Endometrium (tissue), 2 donors: ENCODE measurements around the gene MARCHF4.

Experiments used
- FAIRE-seq: peaks from 2 replicates; lab custom pipeline; 2012; peaks lifted over from hg19 to GRCh38; lab: Jason Lieb, UNC
- donor health status: control.
- donor health status: control.

The MARCHF4 gene

DNA sequence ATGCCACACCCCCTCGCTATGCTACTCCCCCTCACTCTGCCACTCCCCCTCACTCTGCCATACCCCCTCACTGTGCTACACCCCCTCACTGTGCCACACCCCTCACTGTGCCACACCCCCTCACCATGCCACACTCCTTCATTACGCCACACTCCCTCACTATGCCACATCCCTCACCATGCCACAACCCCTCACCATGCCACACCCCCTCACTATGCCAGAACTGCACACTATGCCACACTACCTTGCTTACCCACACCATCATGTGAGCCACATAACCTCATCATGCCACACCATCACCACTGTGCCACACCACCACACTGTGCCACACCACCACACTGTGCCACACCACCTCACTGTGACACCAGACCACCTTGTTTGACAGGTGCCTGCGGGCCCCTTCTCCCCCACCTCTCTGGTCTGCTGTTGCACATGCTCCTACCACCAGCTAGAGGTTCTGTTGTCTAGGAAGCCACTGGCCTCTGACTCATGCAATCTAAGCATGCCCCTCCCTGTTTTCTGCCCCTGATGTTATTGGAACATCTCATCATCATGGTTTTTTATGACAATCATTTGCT, 22.0 kb downstream of the MARCHF4 start:
- FAIRE-seq: no peak

DNA sequence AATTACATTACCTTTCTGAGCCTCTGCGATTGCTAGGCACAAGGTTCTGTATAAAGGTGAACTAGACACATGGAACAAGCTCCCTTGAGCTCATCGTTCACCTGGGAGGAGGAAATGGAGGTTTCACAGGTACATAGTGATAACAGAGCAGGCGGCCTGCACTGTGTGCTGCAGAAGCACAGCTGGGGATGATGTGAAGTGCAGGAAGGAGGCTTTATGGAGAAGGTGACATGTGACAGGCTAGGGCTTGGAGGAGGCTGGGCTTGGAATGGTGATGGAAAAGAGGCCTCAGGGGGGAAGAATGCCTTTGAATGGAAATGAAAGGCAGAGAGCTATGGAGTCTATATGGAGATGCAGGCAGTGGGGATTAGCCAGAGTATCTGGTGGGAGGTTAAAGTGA, 22.9 kb downstream of the MARCHF4 start:
- FAIRE-seq: no peak

DNA sequence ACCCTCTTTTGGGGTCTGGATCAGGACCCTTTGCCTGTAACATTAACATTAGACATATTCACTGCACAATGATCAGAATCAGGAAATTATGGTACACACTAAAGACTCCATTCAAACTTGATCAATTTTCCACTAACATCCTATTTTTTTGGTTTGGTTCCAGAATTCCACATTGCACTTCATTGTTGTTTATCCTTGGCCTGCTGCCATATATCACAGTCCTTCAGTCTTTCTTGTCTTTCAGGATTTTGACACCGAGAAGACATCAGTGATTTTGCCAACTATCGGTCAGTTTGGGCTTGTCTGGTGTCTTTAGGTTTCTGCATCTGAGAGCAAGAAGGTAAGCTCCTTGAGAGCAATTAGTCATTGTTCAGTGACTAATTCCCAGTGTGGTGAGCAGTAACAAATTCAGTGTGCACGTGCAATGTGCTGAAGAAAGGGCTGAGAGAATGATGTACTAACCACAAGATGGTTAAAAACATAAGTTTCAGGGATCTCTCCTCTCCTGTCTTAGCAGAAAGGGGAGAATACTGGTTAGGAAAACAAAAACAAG, 23.5 kb downstream of the MARCHF4 start:
- FAIRE-seq: no peak

DNA sequence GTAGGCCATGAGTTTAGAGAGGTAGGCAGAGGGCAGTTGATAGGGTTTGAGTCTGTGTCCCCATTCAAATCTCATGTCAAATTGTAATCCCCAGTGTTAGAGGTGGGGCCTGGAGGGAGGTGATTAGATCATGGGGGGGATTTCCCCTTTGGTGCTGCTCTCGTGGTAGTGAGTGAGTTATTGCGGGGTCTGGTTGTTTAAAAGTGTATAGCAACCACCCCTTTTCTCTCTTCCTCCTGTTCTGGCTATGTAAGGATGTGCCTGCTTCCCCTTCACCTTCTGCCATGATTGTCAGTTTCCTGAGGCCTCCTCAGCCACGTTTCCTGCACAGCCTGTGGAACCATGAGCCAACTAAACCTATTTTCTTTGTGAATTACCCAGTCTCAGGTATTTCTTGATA, 25.5 kb downstream of the MARCHF4 start:
- no peak for FAIRE-seq

DNA sequence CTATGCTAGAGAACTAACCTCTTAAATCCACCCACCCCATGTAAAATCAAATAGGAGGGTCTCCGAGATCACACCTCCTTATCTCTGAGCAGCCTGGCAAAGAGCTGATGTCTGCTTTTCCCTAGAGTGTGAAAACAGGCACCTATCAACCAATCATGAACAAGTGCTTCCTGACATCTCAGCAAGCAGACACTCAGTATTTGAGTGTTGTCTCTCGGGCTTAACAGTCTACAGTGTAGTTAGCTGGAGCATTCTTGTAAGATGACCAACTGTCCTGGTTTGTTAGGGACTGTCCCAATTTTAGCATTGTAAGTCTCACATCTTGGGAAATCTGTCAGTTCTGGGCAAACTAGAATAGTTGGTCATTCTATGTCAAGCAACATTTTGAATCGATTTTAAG, 26.4 kb downstream of the MARCHF4 start:
- no peak for FAIRE-seq

DNA sequence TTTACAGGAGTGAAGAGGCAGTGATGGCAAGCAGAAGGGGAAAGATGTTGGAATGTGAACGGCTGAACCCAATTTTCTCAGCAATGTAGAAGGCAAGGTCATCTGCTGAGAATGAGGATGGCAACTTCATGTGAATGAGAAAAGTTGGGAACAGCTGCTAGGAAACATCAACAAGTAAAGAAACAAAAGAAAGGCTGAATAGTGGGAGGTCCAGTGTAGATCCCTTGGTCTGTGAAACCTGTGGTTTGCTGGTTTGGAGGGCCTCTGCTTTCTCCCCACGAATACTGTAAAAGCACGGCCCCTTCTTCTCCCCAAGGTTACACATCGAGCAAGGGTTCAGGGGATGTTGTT, 27.4 kb downstream of the MARCHF4 start:
- no peak for FAIRE-seq

DNA sequence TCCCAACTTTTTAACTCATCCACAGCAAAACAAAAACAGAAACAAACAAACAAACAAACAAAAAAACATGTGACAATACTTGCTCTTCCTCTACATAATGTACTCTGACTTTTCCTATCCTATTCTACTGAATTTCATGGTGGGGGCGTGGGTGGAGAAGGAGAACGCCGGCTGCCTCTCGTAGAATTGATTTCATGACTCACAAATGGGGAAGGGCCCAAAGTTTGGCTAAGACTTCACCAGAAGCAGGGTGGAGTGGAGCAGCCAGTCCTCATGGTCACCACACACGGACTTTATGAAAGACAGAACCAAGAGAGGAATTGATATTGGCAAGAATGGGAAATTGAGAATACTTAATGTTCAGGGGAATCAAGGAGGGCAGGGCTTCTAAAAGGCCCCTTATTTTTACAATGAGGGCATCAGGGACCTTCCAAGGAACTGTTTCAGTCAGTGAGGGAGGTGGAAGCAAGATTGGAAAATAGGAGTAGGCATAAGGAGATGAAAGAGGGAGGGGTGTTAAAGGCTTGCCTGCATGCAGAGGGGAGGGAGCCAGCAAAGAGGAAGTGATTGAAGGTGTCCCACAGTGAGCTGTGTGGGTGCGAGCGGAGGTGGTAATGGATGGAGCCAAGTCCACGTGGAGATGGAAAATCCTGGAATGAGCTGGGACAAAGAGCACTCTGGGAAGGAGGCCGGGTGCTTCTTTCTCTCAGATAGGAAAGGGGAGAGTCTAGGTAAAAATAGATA, 27.9 kb downstream of the MARCHF4 start:
- FAIRE-seq: no peak

DNA sequence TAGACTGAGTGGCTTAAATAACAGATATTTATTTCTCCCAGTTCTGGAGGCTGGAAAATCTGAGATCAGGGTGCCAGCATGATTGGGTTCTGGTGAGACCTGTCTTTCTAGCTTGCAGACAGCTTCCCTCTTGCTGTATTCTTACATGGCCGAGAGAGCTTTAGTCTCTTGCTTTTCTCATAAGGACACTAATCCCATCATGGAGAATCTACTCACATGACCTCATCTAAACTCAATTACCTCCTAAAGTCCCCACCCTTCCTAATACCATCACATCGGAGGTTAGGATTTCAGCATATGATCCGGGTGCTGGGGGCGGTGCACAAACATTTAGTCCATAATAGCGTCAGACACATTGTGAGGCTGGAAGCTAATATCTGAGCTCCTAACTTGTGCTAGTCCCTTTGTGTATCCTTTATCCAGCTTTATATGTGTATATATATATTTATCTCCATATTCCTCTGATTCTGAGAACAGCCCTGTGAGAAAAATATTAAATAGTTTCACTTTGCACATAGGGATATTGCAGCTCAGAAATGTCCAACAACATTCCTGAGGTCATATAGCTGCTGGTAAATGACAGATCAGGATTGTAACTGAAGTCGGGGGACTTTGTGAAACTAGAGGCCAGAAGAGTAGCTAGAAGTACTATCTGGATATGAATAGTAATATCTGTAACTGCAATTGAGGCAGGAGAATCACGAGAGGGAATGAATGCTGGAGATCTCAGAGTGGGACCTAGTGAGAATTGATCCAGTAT, 28.9 kb downstream of the MARCHF4 start:
- FAIRE-seq: no peak

DNA sequence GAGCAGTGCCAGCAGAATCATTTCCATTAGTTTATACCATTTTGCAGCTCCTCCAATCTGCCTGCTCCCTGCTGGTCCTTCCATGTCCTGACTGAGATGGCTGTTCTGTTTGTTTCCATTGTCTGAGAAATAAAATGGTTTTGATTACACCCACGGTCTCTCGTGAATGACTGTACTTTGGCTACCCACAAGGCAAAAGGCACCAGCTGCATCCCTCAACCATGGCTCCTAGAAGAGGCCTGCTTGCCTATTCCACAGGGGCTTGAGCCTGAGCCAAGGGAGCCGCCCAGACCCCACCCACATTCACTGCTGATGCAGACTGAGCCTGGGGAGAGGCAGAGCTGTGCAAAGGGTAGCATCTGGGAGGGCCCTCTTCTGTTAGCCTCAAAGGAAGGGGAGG, 31.2 kb downstream of the MARCHF4 start:
- FAIRE-seq: no peak

DNA sequence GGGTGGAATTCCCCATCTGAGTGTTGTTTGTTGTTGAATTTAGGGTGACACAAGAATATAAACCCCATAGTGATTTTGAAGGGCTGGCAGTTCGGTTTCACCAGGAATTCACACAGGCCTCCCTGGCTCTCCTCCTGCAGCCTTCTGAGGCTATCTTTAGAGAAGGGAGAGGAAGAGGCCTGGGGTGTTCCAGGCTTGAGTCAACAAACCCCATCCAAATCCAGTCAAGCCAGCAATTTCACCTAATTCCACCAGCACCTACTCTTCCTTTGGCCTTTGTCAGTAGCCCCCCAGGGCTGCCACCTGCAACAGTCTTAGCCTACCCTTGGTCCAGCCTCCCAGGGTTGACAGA, 32.0 kb downstream of the MARCHF4 start:
- no peak for FAIRE-seq

DNA sequence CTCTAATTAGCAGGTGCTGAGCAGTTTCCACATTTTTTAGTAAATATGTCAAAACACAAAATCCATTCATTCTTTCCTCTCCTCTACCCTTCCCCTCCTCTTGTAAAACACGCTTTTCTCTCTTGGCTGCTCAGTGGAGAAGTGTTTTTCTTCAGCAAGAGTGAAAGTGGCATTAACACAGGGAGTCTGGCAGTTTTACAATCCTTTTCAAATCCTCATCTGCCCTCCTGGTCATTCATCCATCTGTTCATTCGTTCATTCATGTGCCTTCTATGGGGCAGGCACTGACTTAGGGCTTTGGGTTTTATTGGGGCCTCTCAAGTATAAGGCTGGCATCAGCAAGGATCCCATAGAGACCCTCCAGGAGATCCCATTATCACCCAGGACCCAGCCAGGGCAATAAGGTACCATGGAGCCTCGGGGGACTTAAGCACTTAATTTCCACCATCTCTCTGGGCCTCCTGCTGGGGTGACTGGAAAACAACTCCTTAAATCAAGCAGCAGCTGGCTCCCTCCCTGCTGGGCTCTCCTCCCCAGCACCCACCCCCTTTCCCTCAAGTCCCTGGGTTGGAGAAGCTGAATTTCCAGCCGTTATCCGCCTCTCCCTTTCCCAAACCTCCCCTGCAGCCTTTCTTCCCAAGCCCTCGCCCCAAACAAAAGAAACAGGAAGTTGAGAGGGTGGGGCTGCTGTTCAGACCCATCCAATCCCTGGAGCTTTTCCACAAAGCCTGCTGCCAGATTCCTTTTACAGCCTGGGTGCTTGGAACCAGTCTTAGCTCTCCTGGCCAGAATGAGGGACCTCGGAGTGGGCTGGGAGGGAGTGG, 32.6 kb downstream of the MARCHF4 start:
- FAIRE-seq: peak; percentile 73

DNA sequence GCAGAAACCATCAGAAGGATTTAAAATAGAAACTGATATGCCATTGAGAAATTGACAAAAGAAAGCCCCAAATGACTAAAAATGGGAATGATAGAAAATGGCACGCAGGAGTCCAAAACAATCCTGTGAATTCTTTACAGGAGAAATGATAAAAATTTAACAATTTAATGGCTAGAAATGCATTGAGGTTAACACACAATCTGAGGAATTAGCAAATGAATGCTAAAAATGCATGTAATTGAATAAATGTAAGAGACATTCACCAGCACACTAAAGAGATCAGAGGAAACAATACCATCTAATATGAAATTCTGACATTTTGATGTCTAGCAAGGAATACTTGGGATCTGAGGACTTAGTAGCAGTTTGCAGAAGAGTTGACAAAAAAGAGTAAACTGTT, 37.0 kb downstream of the MARCHF4 start:
- no peak for FAIRE-seq

DNA sequence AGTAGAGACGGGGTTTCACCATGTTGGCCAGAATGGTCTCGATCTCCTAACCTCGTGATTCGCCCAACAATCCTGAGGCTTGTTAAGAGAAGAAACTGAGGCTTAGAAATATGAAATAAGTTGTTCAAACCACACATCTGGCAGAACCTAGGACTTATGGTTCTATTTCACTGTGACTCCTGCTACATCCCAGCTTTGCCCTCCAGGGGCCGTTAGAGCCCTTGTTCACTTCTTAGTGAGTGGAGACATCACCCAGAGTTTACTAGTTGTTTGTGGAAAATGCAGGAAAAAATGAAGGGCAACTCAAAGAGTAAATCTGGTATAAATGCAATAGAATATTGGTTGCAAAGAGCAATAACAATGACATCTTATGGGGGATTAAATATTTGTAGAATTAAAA, 43.9 kb downstream of the MARCHF4 start:
- FAIRE-seq: no peak

DNA sequence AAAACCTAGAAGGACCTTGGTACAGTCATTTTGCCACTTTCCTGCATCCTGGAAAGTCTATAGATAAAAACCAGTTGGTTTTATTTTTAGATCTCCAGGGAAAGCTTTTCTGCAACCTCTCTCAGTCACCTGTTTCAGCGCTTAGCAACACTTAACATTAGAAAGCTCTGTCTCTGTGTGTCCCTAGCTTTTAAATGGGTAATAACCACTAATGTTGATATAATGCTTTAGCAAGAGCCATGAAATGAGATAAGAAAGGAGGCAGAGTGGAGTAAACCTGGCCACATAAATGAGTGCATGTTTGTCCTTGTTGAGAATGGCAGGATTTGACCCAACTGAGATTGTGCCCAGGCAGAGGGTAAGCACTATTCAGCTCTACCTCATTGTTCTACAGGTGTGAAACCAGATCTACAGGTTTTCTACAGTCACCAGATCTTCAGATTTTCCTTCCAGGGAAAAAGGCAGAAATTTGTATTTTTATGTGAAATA, 44.8 kb downstream of the MARCHF4 start:
- no peak for FAIRE-seq
